ENCODE data around the gene ELAPOR1.

ELAPOR1 gene

DNA sequence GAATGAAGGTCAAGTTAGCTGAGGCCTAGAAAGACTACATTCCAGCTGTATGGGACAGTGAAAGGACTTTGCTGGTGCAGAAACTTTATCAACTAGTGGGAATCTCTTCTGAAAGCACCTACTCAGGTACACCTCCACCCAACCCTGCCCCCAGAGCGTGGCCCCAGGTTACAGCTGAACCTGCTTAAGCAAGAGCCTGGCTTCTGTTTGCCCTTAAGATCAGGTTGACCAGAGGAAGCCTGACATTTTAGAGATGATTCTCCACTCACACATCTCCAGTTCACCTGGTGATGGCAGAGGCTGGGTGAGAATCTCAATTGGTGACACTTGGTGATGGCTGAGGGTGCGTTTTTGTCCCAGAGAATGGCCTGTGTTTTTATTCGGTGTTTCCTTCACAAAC, 24.0 kb downstream of the ELAPOR1 start:
- no peak overlapping the region for H3K4me2 ChIP-seq (ENCODE audit: low read length)
- no peaks in the 10 kb centered on the region for H3F3A ChIP-seq (ENCODE audit: insufficient read depth, low read length)
- no peaks in the 10 kb centered on the region for H3K9me3 ChIP-seq (ENCODE audit: low read length)
- no peaks in the 10 kb centered on the region for H4K20me1 ChIP-seq (ENCODE audit: insufficient read depth, low read length)
- H3K9me2 ChIP-seq (ENCODE audit: low read depth, low read length), result no peaks in the 10 kb centered on the region
- H3K79me2 ChIP-seq (ENCODE audit: insufficient read depth, low read length), result no peaks in the 10 kb centered on the region
- peaks cover 27% of the 10 kb centered on the region for H3K4me1 ChIP-seq (ENCODE audit: insufficient read depth, low read length, severe bottlenecking)
- H3K9ac ChIP-seq (ENCODE audit: low read length), result no peak overlapping the region
- no peak overlapping the region for H3K27ac ChIP-seq (ENCODE audit: low read depth, low read length, poor library complexity, severe bottlenecking)
- H3K27me3 ChIP-seq (ENCODE audit: insufficient read depth, low read length), result no peaks in the 10 kb centered on the region
- H3K4me3 ChIP-seq (ENCODE audit: low read depth, low read length, poor library complexity, severe bottlenecking), result no peak overlapping the region
- no peak overlapping the region for H2AFZ ChIP-seq (ENCODE audit: low read length)
- peaks cover 5% of the 10 kb centered on the region; the same call in 1 of the 2 replicates for H3K36me3 ChIP-seq (ENCODE audit: insufficient read depth, low read length)
- TF ChIP-seq, protein P1, sequence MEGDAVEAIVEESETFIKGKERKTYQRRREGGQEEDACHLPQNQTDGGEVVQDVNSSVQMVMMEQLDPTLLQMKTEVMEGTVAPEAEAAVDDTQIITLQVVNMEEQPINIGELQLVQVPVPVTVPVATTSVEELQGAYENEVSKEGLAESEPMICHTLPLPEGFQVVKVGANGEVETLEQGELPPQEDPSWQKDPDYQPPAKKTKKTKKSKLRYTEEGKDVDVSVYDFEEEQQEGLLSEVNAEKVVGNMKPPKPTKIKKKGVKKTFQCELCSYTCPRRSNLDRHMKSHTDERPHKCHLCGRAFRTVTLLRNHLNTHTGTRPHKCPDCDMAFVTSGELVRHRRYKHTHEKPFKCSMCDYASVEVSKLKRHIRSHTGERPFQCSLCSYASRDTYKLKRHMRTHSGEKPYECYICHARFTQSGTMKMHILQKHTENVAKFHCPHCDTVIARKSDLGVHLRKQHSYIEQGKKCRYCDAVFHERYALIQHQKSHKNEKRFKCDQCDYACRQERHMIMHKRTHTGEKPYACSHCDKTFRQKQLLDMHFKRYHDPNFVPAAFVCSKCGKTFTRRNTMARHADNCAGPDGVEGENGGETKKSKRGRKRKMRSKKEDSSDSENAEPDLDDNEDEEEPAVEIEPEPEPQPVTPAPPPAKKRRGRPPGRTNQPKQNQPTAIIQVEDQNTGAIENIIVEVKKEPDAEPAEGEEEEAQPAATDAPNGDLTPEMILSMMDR (IDR thresholded peaks at IDR 0.05; ENCODE audit: low read length), result no peak
- no peak for TF ChIP-seq EZH2 (IDR thresholded peaks at IDR 0.05; ENCODE audit: borderline replicate concordance, low read length)

- Histone ChIP-seq H3K79me2 (ENCODE audit: insufficient read depth, low read length) (no peaks in the 10 kb centered on the region), H3K9me2 (ENCODE audit: low read depth, low read length) (no peaks in the 10 kb centered on the region), H3K27ac (ENCODE audit: low read depth, low read length, poor library complexity, severe bottlenecking) (peak overlapping the region; percentile 10), H3K36me3 (ENCODE audit: insufficient read depth, low read length) (peaks cover 5% of the 10 kb centered on the region; the same call in 1 of the 2 replicates), H3K27me3 (ENCODE audit: insufficient read depth, low read length) (no peaks in the 10 kb centered on the region), H3K4me2 (ENCODE audit: low read length) (no peak overlapping the region), H3K4me1 (ENCODE audit: insufficient read depth, low read length, severe bottlenecking) (peaks cover 23% of the 10 kb centered on the region), H3F3A (ENCODE audit: insufficient read depth, low read length) (no peaks in the 10 kb centered on the region), H3K9me3 (ENCODE audit: low read length) (no peaks in the 10 kb centered on the region), H4K20me1 (ENCODE audit: insufficient read depth, low read length) (no peaks in the 10 kb centered on the region), H2AFZ (ENCODE audit: low read length) (no peak overlapping the region), H3K4me3 (ENCODE audit: low read depth, low read length, poor library complexity, severe bottlenecking) (no peak overlapping the region), H3K9ac (ENCODE audit: low read length) (no peak overlapping the region)
- no peak for TF ChIP-seq EZH2 (IDR thresholded peaks at IDR 0.05; ENCODE audit: borderline replicate concordance, low read length)
- TF ChIP-seq, protein P1 (IDR thresholded peaks at IDR 0.05; ENCODE audit: low read length), result no peak
Observed at GRCh38 chr1:109138358-109138757, 24.4 kb downstream of the ELAPOR1 start.

DNA sequence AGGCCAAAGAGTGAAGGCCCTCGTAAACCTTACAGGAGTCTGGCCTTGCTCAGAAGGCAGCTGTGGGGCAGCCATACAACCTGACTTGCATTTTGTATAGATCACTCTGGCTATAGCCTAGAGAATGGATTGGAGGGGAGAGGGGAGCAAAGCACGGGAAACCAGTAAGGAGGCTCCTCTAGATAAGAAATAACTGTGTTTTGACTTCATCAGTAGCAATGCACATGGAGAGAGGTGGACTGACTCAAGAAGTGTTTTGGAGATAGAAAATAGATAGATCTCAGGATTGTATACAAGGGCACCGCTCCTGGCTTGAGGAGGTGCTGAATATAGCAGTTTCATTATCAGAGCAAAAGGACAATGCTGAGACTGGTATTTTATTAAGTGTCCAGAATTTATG, 26.5 kb downstream of the ELAPOR1 start:
- Histone ChIP-seq H3K79me2 (ENCODE audit: insufficient read depth, low read length) (no peaks in the 10 kb centered on the region), H3K27ac (ENCODE audit: low read depth, low read length, poor library complexity, severe bottlenecking) (no peak overlapping the region), H3K4me1 (ENCODE audit: insufficient read depth, low read length, severe bottlenecking) (peaks cover 3% of the 10 kb centered on the region), H3F3A (ENCODE audit: insufficient read depth, low read length) (no peaks in the 10 kb centered on the region), H3K9me3 (ENCODE audit: low read length) (no peaks in the 10 kb centered on the region), H4K20me1 (ENCODE audit: insufficient read depth, low read length) (no peaks in the 10 kb centered on the region), H3K9me2 (ENCODE audit: low read depth, low read length) (no peaks in the 10 kb centered on the region), H3K27me3 (ENCODE audit: insufficient read depth, low read length) (no peaks in the 10 kb centered on the region), H3K9ac (ENCODE audit: low read length) (no peak overlapping the region), H2AFZ (ENCODE audit: low read length) (no peak overlapping the region), H3K4me3 (ENCODE audit: low read depth, low read length, poor library complexity, severe bottlenecking) (no peak overlapping the region), H3K4me2 (ENCODE audit: low read length) (no peak overlapping the region), H3K36me3 (ENCODE audit: insufficient read depth, low read length) (peaks cover 5% of the 10 kb centered on the region; the same call in 1 of the 2 replicates)
- no peak for TF ChIP-seq EZH2 (IDR thresholded peaks at IDR 0.05; ENCODE audit: borderline replicate concordance, low read length)
- TF ChIP-seq, protein P1 (IDR thresholded peaks at IDR 0.05; ENCODE audit: low read length), result no peak
